IMR-90 (cell line): ENCODE data around the gene LSMEM2. TPM values are rescaled to one million over a fixed set of nuclear protein-coding genes. Genes with fewer than 3 reads are reported as not detected.

ENCODE experiments used
- ATAC-seq: fragments of 200-7000 bp; cut with Tn5 transposase; 2 replicates; pipeline ENCODE4 v1.9.1; 2020; ENCODE audit warnings: low read depth, mild to moderate bottlenecking, moderate library complexity
- BruUV-seq: library from RNA; stranded (reverse); fragments of 400-500 nt; replicated peaks from 2 replicates; lab custom pipeline; 2021; lab: Mats Ljungman, UMichigan
- CTCF ChIA-PET: fragments of 300-600 bp; formaldehyde crosslinking; extraction: SDS; loops from one replicate; lab custom pipeline; 2021; ENCODE audit warnings: antibody characterized with exemption; lab: Yijun Ruan, JAX
- POLR2A ChIA-PET: fragments of 300-600 bp; sonication (Branson Sonifier 250); formaldehyde crosslinking; loops from one replicate; lab custom pipeline; 2022; ENCODE audit warnings: antibody characterized with exemption; ENCODE audit not compliant: unreplicated experiment; lab: Charles Lee
- DNase-seq: peaks from one replicate; pipeline ENCODE4 v3.0.0; 2013
- H2AFZ ChIP-seq: replicated peaks from 2 replicates; pipeline ENCODE3; 2013; ENCODE audit warnings: low read length, mild to moderate bottlenecking; ENCODE audit not compliant: poor library complexity
- H2AK5ac ChIP-seq: 2 replicates; pipeline ENCODE4 v1.6.1; 2013; ENCODE audit warnings: low read depth, low read length, inconsistent platforms
- H2AK9ac ChIP-seq: replicated peaks from 2 replicates; pipeline ENCODE3; 2013; ENCODE audit warnings: mild to moderate bottlenecking, low read depth, low read length, moderate library complexity; ENCODE audit not compliant: poor library complexity
- H2BK120ac ChIP-seq: 2 replicates; pipeline ENCODE4 v1.6.1; 2013; ENCODE audit warnings: low read depth, low read length, inconsistent platforms
- H2BK15ac ChIP-seq: 3 replicates; pipeline ENCODE4 v1.6.1; 2013; ENCODE audit warnings: low read depth, low read length, inconsistent platforms
- H2BK20ac ChIP-seq: 2 replicates; pipeline ENCODE4 v1.6.1; 2013; ENCODE audit warnings: low read depth, mild to moderate bottlenecking, inconsistent platforms, low read length, moderate library complexity
- H2BK5ac ChIP-seq: 2 replicates; pipeline ENCODE4 v1.6.1; 2013; ENCODE audit warnings: mild to moderate bottlenecking, low read depth, low read length, inconsistent platforms; ENCODE audit not compliant: poor library complexity, severe bottlenecking
- H3K14ac ChIP-seq: replicated peaks from 2 replicates; pipeline ENCODE4 v1.6.1; 2013; ENCODE audit warnings: low read depth, low read length, inconsistent platforms
- H3K18ac ChIP-seq: 2 replicates; pipeline ENCODE4 v1.6.1; 2013; ENCODE audit warnings: low read depth, low read length, control low read depth
- H3K23ac ChIP-seq: 2 replicates; pipeline ENCODE4 v1.6.1; 2013; ENCODE audit warnings: low read depth, low read length, inconsistent platforms
- H3K27ac ChIP-seq: 2 replicates; pipeline ENCODE4 v1.5.1; 2013; ENCODE audit warnings: mild to moderate bottlenecking, control low read depth, low read length; ENCODE audit not compliant: insufficient read depth
- H3K27me3 ChIP-seq: 2 replicates; pipeline ENCODE4 v1.6.1; 2013; ENCODE audit warnings: low read length; ENCODE audit not compliant: control insufficient read depth, insufficient read depth
- H3K36me3 ChIP-seq: 2 replicates; pipeline ENCODE4 v1.6.1; 2013; ENCODE audit warnings: low read length, mixed read lengths; ENCODE audit not compliant: control insufficient read depth, insufficient read depth
- H3K4ac ChIP-seq: 2 replicates; pipeline ENCODE4 v1.6.1; 2013; ENCODE audit warnings: low read depth, low read length, inconsistent platforms
- H3K4me1 ChIP-seq: 2 replicates; pipeline ENCODE4 v1.6.1; 2013; ENCODE audit warnings: low read length, mixed read lengths; ENCODE audit not compliant: control insufficient read depth, insufficient read depth
- H3K4me2 ChIP-seq: 2 replicates; pipeline ENCODE4 v1.6.1; 2013; ENCODE audit warnings: low read depth, mild to moderate bottlenecking, control low read depth, low read length, moderate library complexity
- H3K4me3 ChIP-seq: 2 replicates; pipeline ENCODE4 v1.5.1; 2013; ENCODE audit warnings: low read depth, mild to moderate bottlenecking, control low read depth, low read length, moderate library complexity; ENCODE audit not compliant: insufficient read depth
- H3K56ac ChIP-seq: 2 replicates; pipeline ENCODE4 v1.6.1; 2013; ENCODE audit warnings: low read length, inconsistent platforms; ENCODE audit not compliant: insufficient read depth; ENCODE audit errors: extremely low read depth
- H3K79me1 ChIP-seq, 2 experiments: 2 replicates each; pipeline ENCODE4 v1.6.1; 2013; ENCODE audit warnings: low read length in 2 of 2, inconsistent platforms in 1 of 2, low read depth in 1 of 2
- H3K9ac ChIP-seq: 2 replicates; pipeline ENCODE4 v1.6.1; 2013; ENCODE audit warnings: low read depth, low read length, control low read depth
- H3K9me1 ChIP-seq: 2 replicates; pipeline ENCODE4 v1.6.1; 2013; ENCODE audit warnings: low read length, inconsistent platforms; ENCODE audit not compliant: insufficient read depth
- H3K9me3 ChIP-seq: 2 replicates; pipeline ENCODE4 v1.6.1; 2013; ENCODE audit warnings: low read length; ENCODE audit not compliant: control insufficient read depth, insufficient read depth
- H4K20me1 ChIP-seq: 2 replicates; pipeline ENCODE4 v1.6.1; 2013; ENCODE audit warnings: low read length, inconsistent platforms; ENCODE audit not compliant: insufficient read depth
- H4K5ac ChIP-seq: 2 replicates; pipeline ENCODE4 v1.6.1; 2013; ENCODE audit warnings: mild to moderate bottlenecking, low read depth, low read length, control low read depth
- H4K8ac ChIP-seq, 2 experiments: 2 replicates each; pipeline ENCODE4 v1.6.1; 2013; ENCODE audit warnings: low read depth in 2 of 2, low read length in 2 of 2, control low read depth in 1 of 2, inconsistent platforms in 1 of 2
- H4K91ac ChIP-seq: 2 replicates; pipeline ENCODE4 v1.6.1; 2013; ENCODE audit warnings: low read depth, low read length, inconsistent platforms; ENCODE audit not compliant: insufficient read depth
- BHLHE40 ChIP-seq: fragments of 150-350 bp; IDR thresholded peaks from 2 replicates; pipeline ENCODE4 v1.6.1; 2016; ENCODE audit warnings: mild to moderate bottlenecking, low read depth, low read length
- CHD1 ChIP-seq: IDR thresholded peaks from 2 replicates; pipeline ENCODE4 v1.6.1; 2012; ENCODE audit warnings: low read depth, low read length, improper control_type of control experiment
- FOS ChIP-seq: fragments of 150-350 bp; IDR thresholded peaks from 2 replicates; pipeline ENCODE4 v1.6.1; 2016; ENCODE audit warnings: low read depth, low read length
- MAFK ChIP-seq: IDR thresholded peaks from 2 replicates; pipeline ENCODE4 v1.6.1; 2012; ENCODE audit warnings: low read depth, low read length, improper control_type of control experiment
- MXI1 ChIP-seq: IDR thresholded peaks from 2 replicates; pipeline ENCODE4 v1.6.1; 2012; ENCODE audit warnings: low read depth, mild to moderate bottlenecking, low read length, moderate library complexity, borderline replicate concordance
- POLR2A ChIP-seq: IDR thresholded peaks from 2 replicates; pipeline ENCODE4 v1.6.1; 2012; ENCODE audit warnings: mild to moderate bottlenecking, low read depth, low read length
- RAD21 ChIP-seq: IDR thresholded peaks from 2 replicates; pipeline ENCODE4 v1.6.1; 2012; ENCODE audit warnings: low read length, improper control_type of control experiment
- RFX5 ChIP-seq: IDR thresholded peaks from 2 replicates; pipeline ENCODE4 v1.8.0; 2012; ENCODE audit warnings: low read depth, mild to moderate bottlenecking, low read length, moderate library complexity
- SMC3 ChIP-seq: fragments of 150-350 bp; IDR thresholded peaks from 2 replicates; pipeline ENCODE4 v1.6.1; 2016; ENCODE audit warnings: low read depth, mild to moderate bottlenecking, antibody characterized with exemption, low read length, moderate library complexity
- WGBS, 2 experiments: methylation state at CpG; one replicate each; pipeline versions ENCODE4 v1.1.5 to v1.1.7; 2013; ENCODE audit warnings: missing lambda C conversion rate in 2 of 2; ENCODE audit not compliant: insufficient read length in 1 of 2; ENCODE audit errors: extremely low coverage in 2 of 2; 5-methylcytosine and 5-hydroxymethylcytosine counted together
- dilution Hi-C: fragments of 300-500 bp; cut with HindIII; formaldehyde crosslinking; loops from one replicate; pipeline ENCODE4 v1.14.3; 2018; ENCODE audit warnings: low sequenced_read_pairs; ENCODE audit not compliant: unreplicated experiment
- in situ Hi-C: fragments of 300-500 bp; cut with MboI; formaldehyde crosslinking; loops from 3 replicates; pipeline ENCODE4 v1.14.3; 2019; ENCODE audit warnings: low sequenced_read_pairs, inconsistent platforms, mixed read lengths
- intact Hi-C: fragments of 100-400 bp; cut with micrococcal nuclease; formaldehyde crosslinking; loops from 2 replicates; pipeline ENCODE4 v1.10.0; 2022
- polyA plus RNA-seq, 3 experiments: library from polyadenylated mRNA; depleted of rRNA; stranded (reverse); fragments of >200 nt; gene quantifications; 2 replicates each; pipeline ENCODE4 v1.2.3, GENCODE V29; 2012; ENCODE audit warnings: low replicate concordance in 1 of 3
- total RNA-seq: library from RNA; depleted of rRNA; stranded (reverse); fragments of >200 nt; gene quantifications from 2 replicates; pipeline ENCODE4 v1.2.3, GENCODE V29; 2012
- TF ChIP-seq, protein P1 (sequence below): fragments of 150-350 bp; IDR thresholded peaks from 2 replicates; pipeline ENCODE4 v1.6.1; 2017; ENCODE audit warnings: mild to moderate bottlenecking, antibody characterized with exemption, low read length, low read depth
- TF ChIP-seq, protein P2 (sequence below): fragments of 150-350 bp; IDR thresholded peaks from 2 replicates; pipeline ENCODE4 v1.6.1; 2016; ENCODE audit warnings: low read depth, mild to moderate bottlenecking, low read length, moderate library complexity, borderline replicate concordance

Gene LSMEM2
- total and polyA plus RNA-seq, 2 of the 4 experiments (the other 2 are of a cell fraction) = under 0.01 TPM; not detected in 1

DNA sequence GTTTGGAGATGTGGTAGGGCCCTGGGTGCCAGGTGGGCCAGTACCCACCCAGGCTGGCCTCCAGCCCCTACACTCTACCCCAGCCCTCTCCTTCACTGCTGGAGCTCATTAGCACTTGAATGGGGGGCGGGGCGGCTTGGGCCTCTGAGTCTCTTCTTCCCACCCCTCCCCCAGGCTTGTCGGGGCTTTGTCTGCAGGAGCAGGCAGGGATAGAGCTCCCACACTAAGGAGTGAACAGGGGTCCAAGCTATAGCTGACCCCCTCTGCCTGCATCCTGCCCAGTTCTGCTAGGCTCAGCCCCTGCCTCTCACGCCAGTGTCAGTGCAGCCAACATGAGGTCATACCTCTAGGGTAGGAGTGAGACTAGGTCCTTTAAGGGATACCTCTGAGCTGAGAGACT, 37.7 kb upstream of the LSMEM2 start:
- Histone ChIP-seq H3K4me1 (peaks cover 46% of the 10 kb centered on the region), H3K79me1 (peaks cover 0 to 69% of the 10 kb centered on the region in 2 experiments; a peak in 3 of 4 replicates), H3K23ac (0 out of 2 replicates have a peak overlapping the region, but pooled peaks have one; percentile 13), H3K14ac (no peak overlapping the region), H3K9ac (no peak overlapping the region), H3K18ac (no peak overlapping the region), H3K9me1 (peaks cover 10% of the 10 kb centered on the region), H3K36me3 (peaks cover 23% of the 10 kb centered on the region), H2AFZ (peak overlapping the region; percentile 27), H3K4me2 (no peak overlapping the region), H2BK20ac (no peak overlapping the region), H3K4ac (no peak overlapping the region), H4K8ac (no peak overlapping the region), H2BK5ac (no peak overlapping the region), H4K91ac (no peak overlapping the region), H3K4me3 (no peak overlapping the region), H2BK120ac (no peak overlapping the region), H4K20me1 (peaks cover 86% of the 10 kb centered on the region), H2AK9ac (no peak overlapping the region), H3K27me3 (no peaks in the 10 kb centered on the region), H3K9me3 (no peaks in the 10 kb centered on the region), H4K5ac (no peak overlapping the region), H3K56ac (no peak overlapping the region), H2BK15ac (no peak overlapping the region), H3K27ac (no peak overlapping the region), H2AK5ac (no peak overlapping the region)
- in situ Hi-C loops (no loop called here), intact Hi-C loops (no loop called here), dilution Hi-C loops (no loop called here)
- ATAC-seq (no peak), DNase-seq (no peak)
- WGBS, 2 experiments = 50% methylated on average over 2 of the region's 4 CpGs; no CpG with 5 or more reads in 1 of the 2 experiments
- BruUV-seq = no TSS peak
- POLR2A ChIA-PET = no interaction called here
- CTCF ChIA-PET = interaction anchor here (0.8 kb wide), 1 partner anchor 13 kb away, joined by 3 read pairs; no protein-coding TSS in a partner anchor
- no peak for TF ChIP-seq MXI1
- TF ChIP-seq, protein P1, sequence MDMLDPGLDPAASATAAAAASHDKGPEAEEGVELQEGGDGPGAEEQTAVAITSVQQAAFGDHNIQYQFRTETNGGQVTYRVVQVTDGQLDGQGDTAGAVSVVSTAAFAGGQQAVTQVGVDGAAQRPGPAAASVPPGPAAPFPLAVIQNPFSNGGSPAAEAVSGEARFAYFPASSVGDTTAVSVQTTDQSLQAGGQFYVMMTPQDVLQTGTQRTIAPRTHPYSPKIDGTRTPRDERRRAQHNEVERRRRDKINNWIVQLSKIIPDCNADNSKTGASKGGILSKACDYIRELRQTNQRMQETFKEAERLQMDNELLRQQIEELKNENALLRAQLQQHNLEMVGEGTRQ = no peak
- TF ChIP-seq MAFK = no peak
- TF ChIP-seq BHLHE40 = no peak
- TF ChIP-seq RAD21 = no peak
- no peak for TF ChIP-seq CHD1
- TF ChIP-seq POLR2A = no peak
- no peak for TF ChIP-seq RFX5
- TF ChIP-seq, protein P2, sequence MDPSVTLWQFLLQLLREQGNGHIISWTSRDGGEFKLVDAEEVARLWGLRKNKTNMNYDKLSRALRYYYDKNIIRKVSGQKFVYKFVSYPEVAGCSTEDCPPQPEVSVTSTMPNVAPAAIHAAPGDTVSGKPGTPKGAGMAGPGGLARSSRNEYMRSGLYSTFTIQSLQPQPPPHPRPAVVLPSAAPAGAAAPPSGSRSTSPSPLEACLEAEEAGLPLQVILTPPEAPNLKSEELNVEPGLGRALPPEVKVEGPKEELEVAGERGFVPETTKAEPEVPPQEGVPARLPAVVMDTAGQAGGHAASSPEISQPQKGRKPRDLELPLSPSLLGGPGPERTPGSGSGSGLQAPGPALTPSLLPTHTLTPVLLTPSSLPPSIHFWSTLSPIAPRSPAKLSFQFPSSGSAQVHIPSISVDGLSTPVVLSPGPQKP = no peak
- no peak for TF ChIP-seq SMC3
- TF ChIP-seq FOS = no peak
